GM12878 (cell line): ENCODE measurements around the gene SYS1. TPM values are rescaled to one million over a fixed set of nuclear protein-coding genes. Genes with fewer than 3 reads are reported as not detected.

ENCODE experiments used
- ATAC-seq: fragments of 200-7000 bp; cut with Tn5 transposase; 3 replicates; pipeline ENCODE4 v1.9.1; 2020; ENCODE audit warnings: mild to moderate bottlenecking, moderate library complexity
- BruUV-seq: library from RNA; stranded (reverse); fragments of 400-500 nt; replicated peaks from 2 replicates; lab custom pipeline; 2021; lab: Mats Ljungman, UMichigan
- CTCF ChIA-PET: fragments of 300-600 bp; sonication (Branson Sonifier 250); formaldehyde crosslinking; extraction: SDS; loops from one replicate; lab custom pipeline; 2021; ENCODE audit warnings: inconsistent platforms; lab: Yijun Ruan, JAX
- POLR2A ChIA-PET: fragments of 350-600 bp; formaldehyde crosslinking; extraction: SDS; loops from one replicate; lab custom pipeline; 2021; ENCODE audit warnings: inconsistent platforms; lab: Charles Lee
- RAD21 ChIA-PET: fragments of 300-600 bp; sonication (Branson Sonifier 250); formaldehyde crosslinking; loops from one replicate; lab custom pipeline; 2023; ENCODE audit warnings: antibody characterized with exemption; ENCODE audit not compliant: unreplicated experiment; lab: Charles Lee
- SMC1A ChIA-PET: fragments of 300-600 bp; sonication (Branson Sonifier 250); formaldehyde crosslinking; loops from one replicate; lab custom pipeline; 2023; ENCODE audit not compliant: unreplicated experiment, uncharacterized antibody; lab: Charles Lee
- DNase-seq: peaks from one replicate; pipeline ENCODE4 v3.0.0-alpha.2; 2011; ENCODE audit warnings: low read depth, low spot score
- FAIRE-seq: peaks from 3 replicates; lab custom pipeline; 2011; peaks lifted over from hg19 to GRCh38; lab: Jason Lieb, UNC
- H2AFZ ChIP-seq: 2 replicates; pipeline ENCODE4 v1.6.0; 2011; ENCODE audit warnings: low read depth, low read length, control low read depth; ENCODE audit not compliant: control insufficient read depth
- H3K27ac ChIP-seq: 2 replicates; pipeline ENCODE4 v1.5.1; 2011; ENCODE audit warnings: control low read depth; ENCODE audit not compliant: control insufficient read depth, insufficient read depth
- H3K27me3 ChIP-seq, 2 experiments: replicated peaks in 1 of 2; 2 replicates each; pipeline versions ENCODE4 v1.6.0 to v1.6.1; 2011; ENCODE audit warnings: low read length in 1 of 2; ENCODE audit not compliant: control insufficient read depth in 2 of 2, insufficient read depth in 2 of 2
- H3K36me3 ChIP-seq, 2 experiments: 2 replicates each; pipeline ENCODE4 v1.5.1; 2011; ENCODE audit warnings: low read length in 1 of 2; ENCODE audit not compliant: control insufficient read depth in 2 of 2, insufficient read depth in 2 of 2
- H3K4me1 ChIP-seq: 2 replicates; pipeline ENCODE4 v1.6.1; 2011; ENCODE audit warnings: mild to moderate bottlenecking, low read length, moderate library complexity, mixed read lengths; ENCODE audit not compliant: control insufficient read depth, insufficient read depth
- H3K4me2 ChIP-seq: 2 replicates; pipeline ENCODE4 v1.6.0; 2011; ENCODE audit warnings: control low read depth; ENCODE audit not compliant: control insufficient read depth, insufficient read depth
- H3K4me3 ChIP-seq: fragments of 200-600 bp; sonication (generic); 2 replicates; pipeline ENCODE4 v1.5.1; 2016
- H3K79me2 ChIP-seq: 2 replicates; pipeline ENCODE4 v1.6.0; 2011; ENCODE audit warnings: low read length; ENCODE audit not compliant: control insufficient read depth, insufficient read depth
- H3K9ac ChIP-seq: 2 replicates; pipeline ENCODE4 v1.8.0; 2011; ENCODE audit warnings: low read length, control low read depth, mixed read lengths; ENCODE audit not compliant: control insufficient read depth, insufficient read depth
- H3K9me3 ChIP-seq: replicated peaks from 3 replicates; pipeline ENCODE4 v1.5.1; 2011; ENCODE audit warnings: mild to moderate bottlenecking, low read length; ENCODE audit not compliant: control insufficient read depth, insufficient read depth
- H4K20me1 ChIP-seq: 2 replicates; pipeline ENCODE4 v1.6.0; 2011; ENCODE audit not compliant: control insufficient read depth, insufficient read depth
- ATF3 ChIP-seq: IDR thresholded peaks from 2 replicates; pipeline ENCODE4 v1.6.1; 2011; ENCODE audit warnings: low read depth, mild to moderate bottlenecking, low read length, moderate library complexity, borderline replicate concordance; ENCODE audit errors: extremely low read depth
- CHD1 ChIP-seq: IDR thresholded peaks from 2 replicates; pipeline ENCODE4 v1.6.1; 2012; ENCODE audit warnings: low read depth, low read length, improper control_type of control experiment
- CTCF ChIP-seq, 3 experiments: IDR thresholded peaks in 2 of 3; conservative IDR thresholded peaks in 1 of 3; 2 replicates each; pipeline ENCODE4 v1.5.1; 2011; ENCODE audit warnings: low read depth in 3 of 3, low read length in 3 of 3, mild to moderate bottlenecking in 3 of 3, control low read depth in 2 of 3, moderate library complexity in 2 of 3, inconsistent platforms in 1 of 3, mixed read lengths in 1 of 3; ENCODE audit not compliant: control insufficient read depth in 2 of 3, insufficient read depth in 1 of 3; ENCODE audit errors: extremely low read depth in 1 of 3
- CUX1 ChIP-seq: IDR thresholded peaks from 2 replicates; pipeline ENCODE4 v1.6.1; 2012; ENCODE audit warnings: improper control_type of control experiment, low read depth, low read length; ENCODE audit not compliant: insufficient replicate concordance
- GATAD2B ChIP-seq: fragments of 450-650 bp; conservative IDR thresholded peaks from 2 replicates; pipeline ENCODE4 v1.6.1; 2017; ENCODE audit warnings: low read depth, mild to moderate bottlenecking, moderate library complexity
- JUND ChIP-seq: IDR thresholded peaks from 2 replicates; pipeline ENCODE4 v1.6.1; 2012; ENCODE audit warnings: low read depth, mild to moderate bottlenecking, low read length, improper control_type of control experiment, moderate library complexity
- MEF2B ChIP-seq: fragments of 450-650 bp; IDR thresholded peaks from 2 replicates; pipeline ENCODE4 v1.6.1; 2018; ENCODE audit warnings: mild to moderate bottlenecking, moderate library complexity; ENCODE audit not compliant: partially characterized antibody, poor library complexity, severe bottlenecking
- PKNOX1 ChIP-seq: fragments of 450-650 bp; IDR thresholded peaks from 2 replicates; pipeline ENCODE4 v1.6.1; 2016; ENCODE audit warnings: mild to moderate bottlenecking
- POLR2A ChIP-seq: IDR thresholded peaks from 2 replicates; pipeline ENCODE4 v1.6.1; 2011; ENCODE audit warnings: low read depth, mild to moderate bottlenecking, low read length
- RBBP5 ChIP-seq: fragments of 200-600 bp; sonication (generic); conservative IDR thresholded peaks from 2 replicates; pipeline ENCODE4 v1.6.1; 2016
- SIX5 ChIP-seq: IDR thresholded peaks from 2 replicates; pipeline ENCODE4 v1.6.1; 2011; ENCODE audit warnings: mild to moderate bottlenecking, low read depth, low read length, moderate library complexity; ENCODE audit not compliant: severe bottlenecking
- STAT1 ChIP-seq: fragments of 450-650 bp; conservative IDR thresholded peaks from 2 replicates; pipeline ENCODE4 v1.6.1; 2014; ENCODE audit warnings: antibody characterized with exemption, mild to moderate bottlenecking
- STAT3 ChIP-seq: IDR thresholded peaks from 2 replicates; pipeline ENCODE4 v1.6.1; 2011; ENCODE audit warnings: low read depth, low read length, improper control_type of control experiment
- ZNF207 ChIP-seq: fragments of 450-650 bp; IDR thresholded peaks from 2 replicates; pipeline ENCODE4 v1.6.1; 2014; ENCODE audit warnings: antibody characterized with exemption, mild to moderate bottlenecking, borderline replicate concordance
- ZNF622 ChIP-seq: fragments of 450-650 bp; IDR thresholded peaks from 2 replicates; pipeline ENCODE4 v1.6.1; 2017; ENCODE audit warnings: mild to moderate bottlenecking, inconsistent platforms
- WGBS: methylation state at CpG from one replicate; pipeline ENCODE4 v1.1.6; 2016; ENCODE audit warnings: low lambda C conversion rate; ENCODE audit not compliant: insufficient replicate concordance, insufficient coverage; ENCODE audit errors: missing lambda C conversion rate; 5-methylcytosine and 5-hydroxymethylcytosine counted together
- in situ Hi-C: fragments of 300-500 bp; cut with MboI; formaldehyde crosslinking; loops from 9 replicates; pipeline ENCODE4 v1.14.3; 2018; ENCODE audit warnings: mixed read lengths
- intact Hi-C: fragments of 100-400 bp; cut with micrococcal nuclease; formaldehyde crosslinking; loops from one replicate; pipeline ENCODE4 v1.14.2; 2022; ENCODE audit not compliant: unreplicated experiment
- polyA plus RNA-seq, 11 experiments: library from polyadenylated mRNA; depleted of rRNA in 4 of 11; unstranded in 6 of 11; stranded (reverse) in 5 of 11; fragments of >200 nt; fragmentation: Nextera tagmentation in 4 of 11; fragmentation: Illumina TruSeq in 1 of 11; extraction: Ambion mirVana in 4 of 11; extraction: Trizol in 1 of 11; gene quantifications; 1 replicate in 1 of 11; 2 replicates in 10 of 11; pipeline versions ENCODE4 v1.2.1 to v1.2.3, GENCODE V29; 2011 to 2016; ENCODE audit warnings: inconsistent platforms in 2 of 11, missing spikeins in 2 of 11, low read depth in 1 of 11
- total RNA-seq, 4 experiments: library from RNA; depleted of rRNA in 3 of 4; stranded (reverse); fragments of >200 nt in 3 of 4; fragmentation: Illumina TruSeq in 1 of 4; extraction: Trizol in 1 of 4; gene quantifications; 2 replicates each; pipeline versions ENCODE4 v1.2.1 to v1.2.3, GENCODE V29; 2013 to 2021

Gene SYS1
- total and polyA plus RNA-seq, 10 of the 15 experiments (the other 5 are each of a cell fraction or from before 2014, with no cell fraction given), result 5.1 to 22.6 (median 9.3) TPM

- Histone ChIP-seq H3K36me3 (peaks cover 5 to 6% of the 10 kb centered on the region in 2 experiments; a peak in 3 of 4 replicates), H4K20me1 (no peaks in the 10 kb centered on the region; the same call in 1 of the 2 replicates), H2AFZ (no peak overlapping the region), H3K79me2 (no peaks in the 10 kb centered on the region), H3K9me3 (no peaks in the 10 kb centered on the region; the same call in 2 of the 3 replicates), H3K27me3 (no peaks in the 10 kb centered on the region), H3K4me3 (no peak overlapping the region), H3K9ac (no peak overlapping the region), H3K4me2 (no peak overlapping the region), H3K27ac (no peak overlapping the region), H3K4me1 (peaks cover 35% of the 10 kb centered on the region)
- in situ Hi-C loops (loop anchor here (5.0 kb wide), 1 partner anchor 67 kb away; no protein-coding TSS in a partner anchor), intact Hi-C loops (no loop called here)
- ChIA-PET RAD21 (interaction anchor here (0.8 to 17.6 kb wide), 4 partner anchors 45 to 67 kb away, joined by 3 to 394 read pairs (median 27); no protein-coding TSS in a partner anchor), SMC1A (interaction anchor here (0.7 to 19.8 kb wide), 9 partner anchors 8 to 443 kb away, joined by 3 to 440 read pairs (median 7); partner anchors contain the start of genes PIGT and SYS1), POLR2A (interaction anchor here (0.9 kb wide), 1 partner anchor 49 kb away, joined by 3 read pairs; no protein-coding TSS in a partner anchor), CTCF (interaction anchor here (0.6 to 19.4 kb wide), 10 partner anchors 8 to 401 kb away, joined by 3 to 685 read pairs (median 7); partner anchors contain the start of genes PIGT and SYS1)
- no peak for ATAC-seq
- FAIRE-seq, result no peak
- no TSS peak for BruUV-seq
- WGBS, result 98% methylated on average over 3 of the region's 3 CpGs
- DNase-seq, result no peak
- TF ChIP-seq RBBP5 (no peak), ZNF207 (no peak), CHD1 (no peak), PKNOX1 (no peak), CUX1 (no peak), POLR2A (no peak), MEF2B (no peak), SIX5 (no peak), ZNF622 (no peak), CTCF (IDR thresholded peaks at IDR 0.05 in 2 of 3, conservative IDR thresholded peaks at IDR 0.05 in 1 of 3; ENCODE audit: control insufficient read depth in 2 of 3, extremely low read depth in 1 of 3, insufficient read depth in 1 of 3, low read depth in 3 of 3, low read length in 3 of 3) (no peak), GATAD2B (no peak), STAT1 (no peak), STAT3 (no peak), JUND (no peak), ATF3 (no peak)
Measured at GRCh38 chr20:45370571-45371160, 7.7 kb downstream of the SYS1 start.
